Tibial artery (tissue), 4 donors: ENCODE results near the gene TIE1.
A peak's percentile ranks its signal among the peaks of the same experiment; 100 is the strongest.

ENCODE experiments used
- DNase-seq, 2 donors: peaks; one replicate each; pipeline ENCODE4 v3.0.0-alpha.2; 2019
- H3K27ac ChIP-seq, 2 donors: fragments of 200-600 bp; sonication (generic) in 1 of 2; 1 replicate in 1 of 2; 2 replicates in 1 of 2; pipeline ENCODE4 v1.5.1; 2018 to 2019; ENCODE audit warnings: mild to moderate bottlenecking in 1 of 2
- H3K27me3 ChIP-seq, 2 donors: fragments of 200-600 bp; sonication (generic) in 1 of 2; one replicate each; pipeline versions ENCODE4 v1.5.1 to v1.6.0; 2016 to 2019
- H3K36me3 ChIP-seq, 3 donors: fragments of 200-600 bp; sonication (generic) in 2 of 3; one replicate each; pipeline ENCODE4 v1.5.1; 2016 to 2019; ENCODE audit warnings: mild to moderate bottlenecking in 2 of 3
- H3K4me1 ChIP-seq, 4 donors: fragments of 200-600 bp; sonication (generic) in 2 of 4; 1 replicate in 3 of 4; 2 replicates in 1 of 4; pipeline ENCODE4 v1.5.1; 2016 to 2019
- H3K4me3 ChIP-seq, 2 donors: fragments of 200-600 bp; sonication (generic) in 1 of 2; 1 replicate in 1 of 2; 2 replicates in 1 of 2; pipeline ENCODE4 v1.5.1; 2018 to 2019; ENCODE audit warnings: mild to moderate bottlenecking in 2 of 2
- H3K9me3 ChIP-seq, 3 donors: fragments of 200-600 bp; sonication (generic) in 1 of 3; one replicate each; pipeline ENCODE4 v1.5.1; 2016 to 2019
- CTCF ChIP-seq, 2 experiments: fragments of 200-600 bp in 1 of 2; fragments of 450-650 bp in 1 of 2; IDR thresholded peaks; one replicate each; pipeline ENCODE4 v1.5.1; 2017 to 2019; ENCODE audit warnings: antibody characterized with exemption in 2 of 2, mild to moderate bottlenecking in 1 of 2, moderate library complexity in 1 of 2
- intact Hi-C: fragments of 100-400 bp; cut with DNase I; formaldehyde crosslinking; loops from one replicate; pipeline ENCODE4 v1.15.0; 2023; ENCODE audit warnings: low total_unique reads

TIE1 gene

GRCh38 chr1:43315963-43316737, 15.4 kb downstream of the TIE1 start:
- no peak overlapping the region for H3K27ac ChIP-seq
- TF ChIP-seq CTCF (IDR thresholded peaks at IDR 0.05): no peak
- no peaks in the 10 kb centered on the region for H3K9me3 ChIP-seq
- H3K36me3 ChIP-seq: no peaks in the 10 kb centered on the region
- no peaks in the 10 kb centered on the region for H3K4me1 ChIP-seq
- no peak overlapping the region for H3K4me3 ChIP-seq
- intact Hi-C loops: no loop called here
- peak in 1 of 2 donors; percentile 35 for DNase-seq
- H3K27me3 ChIP-seq: no peaks in the 10 kb centered on the region

- H3K9me3 ChIP-seq: no peaks in the 10 kb centered on the region
These were observed 16.1 kb downstream of the TIE1 start for GRCh38 chr1:43316738-43317520.

GRCh38 chr1:43317817-43318471, 17.2 kb downstream of the TIE1 start:
- no peak for TF ChIP-seq CTCF (IDR thresholded peaks at IDR 0.05)
- Histone ChIP-seq H3K9me3 (no peaks in the 10 kb centered on the region), H3K27me3 (no peaks in the 10 kb centered on the region), H3K27ac (no peak overlapping the region), H3K4me1 (no peaks in the 10 kb centered on the region), H3K4me3 (no peak overlapping the region), H3K36me3 (no peaks in the 10 kb centered on the region)
- intact Hi-C loops: no loop called here
- peak in 1 of 2 donors; percentile 49 for DNase-seq

More at GRCh38 chr1:43316738-43317520, 16.1 kb downstream of the TIE1 start:
- TF ChIP-seq CTCF (IDR thresholded peaks at IDR 0.05): peak in 1 of 2 experiments; percentile 19
- no peaks in the 10 kb centered on the region for H3K36me3 ChIP-seq
- DNase-seq: peak in 1 of 2 donors; percentile 55
- no peak overlapping the region for H3K4me3 ChIP-seq
- no peaks in the 10 kb centered on the region for H3K4me1 ChIP-seq
- H3K27me3 ChIP-seq: no peaks in the 10 kb centered on the region
- intact Hi-C loops: no loop called here
- no peak overlapping the region for H3K27ac ChIP-seq

GRCh38 chr1:43318831-43319230, 18.0 kb downstream of the TIE1 start:
- no peak for TF ChIP-seq CTCF (IDR thresholded peaks at IDR 0.05)
- no peaks in the 10 kb centered on the region for H3K27me3 ChIP-seq
- DNase-seq: peak in 1 of 2 donors; percentile 43
- H3K27ac ChIP-seq: no peak overlapping the region
- intact Hi-C loops: no loop called here
- no peak overlapping the region for H3K4me3 ChIP-seq
- H3K36me3 ChIP-seq: no peaks in the 10 kb centered on the region
- H3K9me3 ChIP-seq: no peaks in the 10 kb centered on the region
- H3K4me1 ChIP-seq: no peaks in the 10 kb centered on the region

- H3K36me3 ChIP-seq: peaks cover 0 to 2% (median 0%) of the 10 kb centered on the region in 3 donors
- intact Hi-C loops: no loop called here
- no peak for TF ChIP-seq CTCF (IDR thresholded peaks at IDR 0.05)
These were observed 18.5 kb downstream of the TIE1 start for GRCh38 chr1:43319288-43319687.

More at GRCh38 chr1:43319288-43319687, 18.5 kb downstream of the TIE1 start:
- H3K9me3 ChIP-seq: no peaks in the 10 kb centered on the region
- no peaks in the 10 kb centered on the region for H3K27me3 ChIP-seq
- H3K4me3 ChIP-seq: no peak overlapping the region
- DNase-seq: no peak
- H3K4me1 ChIP-seq: no peaks in the 10 kb centered on the region
- H3K27ac ChIP-seq: no peak overlapping the region
